Measurements from ENCODE around the gene NOL7. TPM values are rescaled to one million over a fixed set of nuclear protein-coding genes. Genes with fewer than 3 reads are reported as not detected.

Gene NOL7
- total RNA-seq, 1 experiment from 2014 or later = 102 TPM

GRCh38 chr6:13638626-13639025 lies 23.5 kb downstream of the NOL7 start:
- BruUV-seq (replicated peaks) = no TSS peak
- no peak for TF ChIP-seq EZH2 (IDR thresholded peaks at IDR 0.05; ENCODE audit: borderline replicate concordance, low read depth, low read length, poor library complexity, severe bottlenecking)
- TF ChIP-seq, protein P1, sequence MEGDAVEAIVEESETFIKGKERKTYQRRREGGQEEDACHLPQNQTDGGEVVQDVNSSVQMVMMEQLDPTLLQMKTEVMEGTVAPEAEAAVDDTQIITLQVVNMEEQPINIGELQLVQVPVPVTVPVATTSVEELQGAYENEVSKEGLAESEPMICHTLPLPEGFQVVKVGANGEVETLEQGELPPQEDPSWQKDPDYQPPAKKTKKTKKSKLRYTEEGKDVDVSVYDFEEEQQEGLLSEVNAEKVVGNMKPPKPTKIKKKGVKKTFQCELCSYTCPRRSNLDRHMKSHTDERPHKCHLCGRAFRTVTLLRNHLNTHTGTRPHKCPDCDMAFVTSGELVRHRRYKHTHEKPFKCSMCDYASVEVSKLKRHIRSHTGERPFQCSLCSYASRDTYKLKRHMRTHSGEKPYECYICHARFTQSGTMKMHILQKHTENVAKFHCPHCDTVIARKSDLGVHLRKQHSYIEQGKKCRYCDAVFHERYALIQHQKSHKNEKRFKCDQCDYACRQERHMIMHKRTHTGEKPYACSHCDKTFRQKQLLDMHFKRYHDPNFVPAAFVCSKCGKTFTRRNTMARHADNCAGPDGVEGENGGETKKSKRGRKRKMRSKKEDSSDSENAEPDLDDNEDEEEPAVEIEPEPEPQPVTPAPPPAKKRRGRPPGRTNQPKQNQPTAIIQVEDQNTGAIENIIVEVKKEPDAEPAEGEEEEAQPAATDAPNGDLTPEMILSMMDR (conservative IDR thresholded peaks at IDR 0.05; ENCODE audit: low read depth, low read length) = no peak
- H3K9me3 ChIP-seq (ENCODE audit: low read depth, low read length, poor library complexity, severe bottlenecking) = no peaks in the 10 kb centered on the region
- intact Hi-C loops (cut with micrococcal nuclease; ENCODE audit: unreplicated experiment) = no loop called here
- no peaks in the 10 kb centered on the region for H3K4me1 ChIP-seq (ENCODE audit: insufficient read depth, low read length, poor library complexity, severe bottlenecking)
- peaks cover 34% of the 10 kb centered on the region for H3K36me3 ChIP-seq (ENCODE audit: insufficient read depth, low read length, poor library complexity, severe bottlenecking)
- ChIA-PET POLR2A (ENCODE audit: low non-redundant PET) (no interaction called here), CTCF (no interaction called here)
- H3K27ac ChIP-seq (ENCODE audit: low read depth, low read length, poor library complexity, severe bottlenecking) = no peak overlapping the region
- DNase-seq (ENCODE audit: low spot score) = no peak
- H3K27me3 ChIP-seq (replicated peaks; ENCODE audit: insufficient read depth, low read depth, low read length, poor library complexity) = no peaks in the 10 kb centered on the region
- no peak overlapping the region for H3K4me3 ChIP-seq (ENCODE audit: low read depth, low read length, poor library complexity, severe bottlenecking)

DNA sequence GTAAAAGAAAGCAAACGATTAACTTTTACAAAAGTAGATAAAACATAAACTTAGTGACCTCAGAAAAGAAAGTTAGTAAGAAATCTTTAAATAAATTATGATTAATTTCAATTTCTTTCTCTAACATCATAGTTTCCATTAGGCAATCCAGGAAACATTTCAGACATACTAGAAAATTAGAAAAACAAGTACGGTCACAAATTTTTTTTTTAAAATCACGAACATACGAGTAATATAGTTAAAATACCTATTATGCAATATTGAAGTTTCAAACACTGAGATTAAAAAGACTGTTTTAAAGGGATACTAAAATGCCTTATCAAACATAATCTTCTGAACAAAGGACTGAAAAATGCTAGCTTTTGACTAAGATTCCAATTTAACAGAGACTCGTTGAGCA lies 26.2 kb downstream of the NOL7 start:
- ChIA-PET POLR2A (ENCODE audit: low non-redundant PET) (no interaction called here), CTCF (no interaction called here)
- Histone ChIP-seq H3K9me3 (ENCODE audit: low read depth, low read length, poor library complexity, severe bottlenecking) (no peaks in the 10 kb centered on the region), H3K4me1 (ENCODE audit: insufficient read depth, low read length, poor library complexity, severe bottlenecking) (no peaks in the 10 kb centered on the region), H3K27me3 (replicated peaks; ENCODE audit: insufficient read depth, low read depth, low read length, poor library complexity) (no peaks in the 10 kb centered on the region), H3K4me3 (ENCODE audit: low read depth, low read length, poor library complexity, severe bottlenecking) (no peak overlapping the region), H3K36me3 (ENCODE audit: insufficient read depth, low read length, poor library complexity, severe bottlenecking) (peaks cover 32% of the 10 kb centered on the region), H3K27ac (ENCODE audit: low read depth, low read length, poor library complexity, severe bottlenecking) (no peak overlapping the region)
- TF ChIP-seq, protein P1 (conservative IDR thresholded peaks at IDR 0.05; ENCODE audit: low read depth, low read length) = no peak
- TF ChIP-seq EZH2 (IDR thresholded peaks at IDR 0.05; ENCODE audit: borderline replicate concordance, low read depth, low read length, poor library complexity, severe bottlenecking) = no peak
- DNase-seq (ENCODE audit: low spot score) = no peak
- no TSS peak for BruUV-seq (replicated peaks)
- intact Hi-C loops (cut with micrococcal nuclease; ENCODE audit: unreplicated experiment) = no loop called here

GRCh38 chr6:13643125-13643524 lies 28.0 kb downstream of the NOL7 start:
- intact Hi-C loops (cut with micrococcal nuclease; ENCODE audit: unreplicated experiment) = no loop called here
- ChIA-PET CTCF (no interaction called here), POLR2A (ENCODE audit: low non-redundant PET) (no interaction called here)
- H3K4me3 ChIP-seq (ENCODE audit: low read depth, low read length, poor library complexity, severe bottlenecking) = no peak overlapping the region
- H3K9me3 ChIP-seq (ENCODE audit: low read depth, low read length, poor library complexity, severe bottlenecking) = no peaks in the 10 kb centered on the region
- no peaks in the 10 kb centered on the region for H3K27me3 ChIP-seq (replicated peaks; ENCODE audit: insufficient read depth, low read depth, low read length, poor library complexity)
- H3K27ac ChIP-seq (ENCODE audit: low read depth, low read length, poor library complexity, severe bottlenecking) = no peak overlapping the region
- no peak for DNase-seq (ENCODE audit: low spot score)
- H3K36me3 ChIP-seq (ENCODE audit: insufficient read depth, low read length, poor library complexity, severe bottlenecking) = peaks cover 28% of the 10 kb centered on the region
- no peaks in the 10 kb centered on the region for H3K4me1 ChIP-seq (ENCODE audit: insufficient read depth, low read length, poor library complexity, severe bottlenecking)
- TF ChIP-seq EZH2 (IDR thresholded peaks at IDR 0.05; ENCODE audit: borderline replicate concordance, low read depth, low read length, poor library complexity, severe bottlenecking) = no peak
- TF ChIP-seq, protein P1 (conservative IDR thresholded peaks at IDR 0.05; ENCODE audit: low read depth, low read length) = no peak
- BruUV-seq (replicated peaks) = no TSS peak

Measured in A673 (cell line).